Stomach smooth muscle (tissue), 2 donors: Measurements from ENCODE around the gene TCEA2.
"Not testable (repeated sequence)": the region's sequence is repeated elsewhere in the genome, so short reads cannot be mapped to it uniquely, and the experiment has no call there.

Source experiments
- H3K27ac ChIP-seq: one replicate; pipeline ENCODE4 v1.7.0; 2013; ENCODE audit warnings: mild to moderate bottlenecking, low read length, inconsistent platforms
- H3K27me3 ChIP-seq, 2 donors: one replicate each; pipeline ENCODE4 v1.7.0; 2013; ENCODE audit warnings: low read length in 2 of 2; ENCODE audit not compliant: insufficient read depth in 2 of 2, control insufficient read depth in 1 of 2
- H3K36me3 ChIP-seq, 2 donors: one replicate each; pipeline ENCODE4 v1.7.0; 2013; ENCODE audit warnings: low read length in 2 of 2; ENCODE audit not compliant: control insufficient read depth in 2 of 2, insufficient read depth in 2 of 2
- H3K4me1 ChIP-seq: one replicate; pipeline ENCODE4 v1.7.0; 2013; ENCODE audit warnings: low read length; ENCODE audit not compliant: control insufficient read depth, insufficient read depth
- H3K4me3 ChIP-seq, 2 donors: one replicate each; pipeline ENCODE4 v1.7.0; 2013; ENCODE audit warnings: low read length in 2 of 2
- H3K9ac ChIP-seq, 2 donors: one replicate each; pipeline ENCODE4 v1.7.0; 2013; ENCODE audit warnings: low read length in 2 of 2, mild to moderate bottlenecking in 1 of 2
- H3K9me3 ChIP-seq, 2 donors: one replicate each; pipeline ENCODE4 v1.7.0; 2013; ENCODE audit warnings: low read length in 2 of 2; ENCODE audit not compliant: control insufficient read depth in 2 of 2
- donor health status: healthy.
- donor health status: Pancreatic carcinoma.

Gene TCEA2

DNA sequence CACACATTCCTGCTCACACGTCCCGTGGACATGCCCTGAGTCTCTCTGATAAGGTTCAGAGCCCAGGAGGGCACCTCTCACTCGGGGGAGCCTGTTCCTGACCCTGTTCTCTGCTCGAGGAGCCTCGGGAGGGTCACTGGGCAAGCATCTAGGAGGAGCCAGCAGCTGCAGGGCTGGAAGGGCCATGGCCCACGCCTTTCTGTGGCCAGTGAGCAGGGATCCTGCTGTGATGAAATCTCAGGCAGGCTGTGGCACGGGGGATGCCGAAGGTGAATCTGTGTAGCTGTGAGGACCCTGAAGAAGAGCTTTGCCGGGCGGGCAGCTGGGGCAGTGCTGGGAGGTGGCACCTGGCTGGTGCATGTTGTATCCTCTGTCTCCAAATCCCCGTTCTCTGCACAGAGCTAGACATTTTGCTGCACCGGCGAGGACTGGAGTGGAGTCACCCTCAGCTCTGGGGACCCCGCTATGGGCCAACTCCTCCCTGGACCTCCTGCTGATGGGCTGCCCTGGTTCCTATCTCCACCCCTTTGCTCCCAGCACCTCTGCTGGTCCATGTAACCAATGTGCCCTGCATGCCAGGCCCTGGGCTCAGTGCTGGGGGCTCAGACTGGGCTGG, 51.5 kb downstream of the TCEA2 start:
- H3K36me3 ChIP-seq: no peaks in the 10 kb centered on the region
- no peak overlapping the region for H3K4me3 ChIP-seq
- no peaks in the 10 kb centered on the region for H3K4me1 ChIP-seq
- H3K27ac ChIP-seq: no peak overlapping the region
- H3K9me3 ChIP-seq: no peaks in the 10 kb centered on the region
- no peaks in the 10 kb centered on the region for H3K27me3 ChIP-seq
- H3K9ac ChIP-seq: no peak overlapping the region

DNA sequence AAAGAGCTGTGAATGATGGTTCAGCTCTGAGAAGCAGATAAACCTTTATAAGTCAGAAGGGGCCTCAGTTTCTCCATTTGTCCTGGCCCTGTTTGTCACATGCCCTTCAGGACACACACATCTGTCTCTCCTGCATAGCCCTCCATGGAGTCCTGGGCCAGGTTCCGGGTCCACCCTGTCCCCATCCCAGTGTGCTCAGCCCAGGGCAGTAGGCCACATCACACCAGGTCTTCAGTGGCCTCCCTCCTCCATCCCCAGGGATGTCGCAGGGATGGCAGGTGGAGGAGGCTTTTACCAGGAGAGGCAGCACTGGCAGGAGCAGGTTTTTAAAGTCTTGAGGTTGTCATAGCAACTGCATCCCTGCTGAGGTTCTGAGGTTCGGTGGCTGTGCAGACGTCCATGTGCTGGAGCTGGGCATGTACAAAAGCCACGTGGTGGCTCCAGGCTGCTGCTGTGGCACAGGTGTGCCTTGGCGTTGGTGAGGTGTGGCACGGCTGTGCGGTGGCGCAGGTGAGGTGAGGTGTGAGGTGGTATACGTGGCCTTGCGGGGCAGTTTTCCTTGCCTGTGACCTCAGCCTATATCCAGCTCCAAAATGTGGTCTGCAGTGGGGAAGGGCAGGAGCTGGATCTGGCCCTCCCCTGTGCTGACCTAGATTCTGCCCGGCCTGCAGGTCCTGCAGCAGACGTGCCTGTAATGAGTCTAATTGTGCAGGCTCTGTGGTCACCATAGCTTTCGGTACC, 52.3 kb downstream of the TCEA2 start:
- Histone ChIP-seq H3K27ac (no peak overlapping the region), H3K9ac (no peak overlapping the region), H3K4me1 (peaks cover 3% of the 10 kb centered on the region), H3K27me3 (peaks cover 0 to 3% of the 10 kb centered on the region in 2 donors), H3K4me3 (no peak overlapping the region), H3K9me3 (no peaks in the 10 kb centered on the region), H3K36me3 (no peaks in the 10 kb centered on the region)

DNA sequence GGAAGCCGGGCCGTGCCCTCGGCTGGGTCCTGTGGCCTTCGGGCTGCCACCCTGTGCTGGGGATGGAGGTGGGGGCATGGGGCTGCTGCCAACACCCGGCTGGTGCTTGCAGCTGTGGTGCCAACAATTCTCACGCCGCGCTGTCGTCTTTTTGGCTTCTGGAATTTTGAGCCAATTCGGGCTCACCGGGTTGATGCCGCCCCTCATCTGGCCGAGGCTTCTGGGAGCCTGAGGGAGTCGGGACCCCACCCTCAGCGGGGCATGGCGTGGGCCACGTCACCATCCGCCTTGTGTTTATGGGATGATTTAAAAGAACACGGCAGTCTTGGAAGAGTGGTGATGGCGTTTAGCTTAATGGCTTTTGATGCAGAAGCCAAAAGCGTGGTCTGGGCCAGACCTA, 53.0 kb downstream of the TCEA2 start:
- Histone ChIP-seq H3K27me3 (peaks cover 3 to 6% of the 10 kb centered on the region in 2 donors), H3K4me3 (no peak overlapping the region), H3K4me1 (peaks cover 6% of the 10 kb centered on the region), H3K9ac (no peak overlapping the region), H3K27ac (no peak overlapping the region), H3K36me3 (no peaks in the 10 kb centered on the region), H3K9me3 (no peaks in the 10 kb centered on the region)

DNA sequence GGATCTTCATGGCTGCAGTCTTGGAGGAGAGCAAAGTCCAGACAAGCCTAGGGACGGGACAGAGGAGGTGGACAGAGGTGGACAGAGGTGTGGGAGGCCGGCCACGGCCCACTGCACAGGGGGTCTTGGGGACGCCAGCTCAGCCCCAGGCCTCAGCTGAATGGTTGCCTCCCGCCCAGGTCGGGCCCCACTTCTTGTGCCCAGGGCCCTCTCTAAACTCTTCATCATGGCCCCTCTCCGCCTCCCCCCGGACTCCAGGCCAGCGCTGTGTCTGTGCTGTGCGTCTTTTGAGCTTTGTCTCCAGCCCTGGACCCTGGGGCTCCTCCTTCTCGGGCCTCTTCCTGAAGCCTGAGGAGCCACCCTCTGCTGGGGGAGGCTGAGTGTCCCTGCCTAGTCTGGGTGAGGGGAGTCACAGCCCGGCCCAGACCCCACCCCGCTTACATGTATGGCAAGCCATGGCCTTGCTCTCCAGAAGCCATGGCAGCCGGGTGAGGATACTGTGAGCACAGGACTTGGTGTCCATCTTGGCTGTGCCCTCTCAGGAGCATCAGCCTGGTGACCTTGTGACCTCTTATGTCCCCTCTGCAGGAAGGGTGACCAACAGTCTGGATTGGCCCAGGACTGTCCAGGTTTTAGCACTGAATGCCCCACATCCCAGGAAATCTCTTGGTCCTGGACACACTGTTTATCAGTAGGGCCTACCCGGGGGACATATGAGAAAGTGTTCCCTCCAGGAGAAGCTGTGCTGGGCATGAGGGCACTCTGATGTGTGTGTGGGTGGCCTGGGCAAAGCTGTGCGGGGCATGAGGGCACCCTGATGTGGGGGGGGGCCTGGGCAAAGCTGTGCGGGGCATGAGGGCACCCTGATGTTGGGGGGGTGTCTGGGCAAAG, 53.8 kb downstream of the TCEA2 start:
- Histone ChIP-seq H3K9ac (no peak overlapping the region), H3K27ac (no peak overlapping the region), H3K4me3 (no peak overlapping the region), H3K4me1 (peaks cover 6% of the 10 kb centered on the region), H3K9me3 (no peaks in the 10 kb centered on the region), H3K36me3 (no peaks in the 10 kb centered on the region), H3K27me3 (peaks cover 9 to 13% of the 10 kb centered on the region in 2 donors)

DNA sequence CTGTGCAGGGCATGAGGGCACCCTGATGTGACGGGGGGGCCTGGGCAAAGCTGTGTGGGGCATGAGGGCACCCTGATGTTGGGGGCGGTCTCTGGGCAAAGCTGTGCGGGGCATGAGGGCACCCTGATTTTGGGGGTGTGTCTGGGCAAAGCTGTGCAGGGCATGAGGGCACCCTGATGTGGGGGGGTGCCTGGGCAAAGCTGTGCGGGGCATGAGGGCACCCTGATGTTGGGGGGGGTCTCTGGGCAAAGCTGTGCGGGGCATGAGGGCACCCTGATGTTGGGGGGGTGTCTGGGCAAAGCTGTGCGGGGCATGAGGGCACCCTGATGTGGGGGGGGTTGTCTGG, 54.4 kb downstream of the TCEA2 start:
- H3K4me3 ChIP-seq, H3K9me3 ChIP-seq, H3K4me1 ChIP-seq, H3K27ac ChIP-seq, H3K9ac ChIP-seq, H3K36me3 ChIP-seq: not testable (repeated sequence)
- H3K27me3 ChIP-seq: peaks cover 11 to 13% of the 10 kb centered on the region in 2 donors

DNA sequence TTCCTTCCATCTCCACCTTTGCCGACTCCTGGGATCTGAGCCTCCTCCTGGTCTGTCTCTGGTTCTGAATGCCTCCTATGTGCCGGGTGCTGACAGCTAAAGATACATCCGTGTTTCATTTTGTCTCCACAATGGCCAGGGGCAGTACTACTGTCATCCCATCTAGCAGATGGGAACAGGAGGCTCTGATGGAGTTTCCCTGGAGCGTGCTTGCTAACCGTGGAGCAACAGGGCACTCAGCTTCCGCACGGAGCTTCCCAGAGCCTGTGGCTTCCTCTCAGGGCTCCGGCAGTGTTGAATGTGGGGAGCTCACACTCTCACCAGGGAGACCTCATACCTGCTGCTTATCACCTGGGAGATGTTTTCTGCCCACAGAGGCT, 56.3 kb downstream of the TCEA2 start:
- no peaks in the 10 kb centered on the region for H3K9me3 ChIP-seq
- H3K4me3 ChIP-seq: no peak overlapping the region
- peaks cover 6% of the 10 kb centered on the region for H3K4me1 ChIP-seq
- no peak overlapping the region for H3K27ac ChIP-seq
- H3K27me3 ChIP-seq: peaks cover 11 to 13% of the 10 kb centered on the region in 2 donors
- H3K9ac ChIP-seq: no peak overlapping the region
- H3K36me3 ChIP-seq: no peaks in the 10 kb centered on the region

DNA sequence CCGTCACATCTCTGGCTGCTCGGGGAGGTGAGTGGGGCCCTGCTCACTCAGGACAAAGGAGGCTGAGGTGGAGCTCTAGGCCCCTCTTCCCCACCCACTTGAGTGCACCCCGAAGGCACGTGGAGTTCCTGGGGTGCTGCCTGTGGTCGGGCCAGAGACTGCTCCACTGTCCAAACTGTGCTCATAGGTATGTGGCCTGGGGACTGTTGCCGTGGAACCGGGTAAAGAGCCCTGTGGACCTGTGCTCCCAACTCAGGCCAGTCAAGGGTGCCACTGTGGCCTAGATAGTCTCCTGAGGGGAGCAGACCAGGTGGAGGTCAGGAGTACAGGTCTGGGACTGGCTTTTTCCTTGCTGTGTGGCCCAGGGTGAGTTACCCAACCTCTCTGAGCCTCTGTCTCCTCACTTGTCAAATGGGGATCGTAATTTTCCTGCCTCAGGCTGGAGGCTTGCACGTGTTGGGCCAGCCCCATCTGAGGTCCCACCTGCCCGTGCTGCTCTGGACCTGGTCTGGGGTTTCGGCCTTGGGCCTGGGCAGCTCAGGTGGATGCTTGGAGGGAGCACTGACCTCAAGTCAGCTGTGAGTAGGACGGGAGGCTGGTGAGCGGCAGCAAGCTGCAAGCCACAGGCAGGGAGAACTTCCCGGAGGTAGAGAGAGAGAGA, 56.8 kb downstream of the TCEA2 start:
- peaks cover 11 to 13% of the 10 kb centered on the region in 2 donors for H3K27me3 ChIP-seq
- H3K9me3 ChIP-seq: no peaks in the 10 kb centered on the region
- H3K4me3 ChIP-seq: peak overlapping the region; percentile 31 to 61
- peak overlapping the region in 1 of 2 donors; percentile 22 for H3K9ac ChIP-seq
- H3K4me1 ChIP-seq: peaks cover 6% of the 10 kb centered on the region
- no peak overlapping the region for H3K27ac ChIP-seq
- H3K36me3 ChIP-seq: no peaks in the 10 kb centered on the region

DNA sequence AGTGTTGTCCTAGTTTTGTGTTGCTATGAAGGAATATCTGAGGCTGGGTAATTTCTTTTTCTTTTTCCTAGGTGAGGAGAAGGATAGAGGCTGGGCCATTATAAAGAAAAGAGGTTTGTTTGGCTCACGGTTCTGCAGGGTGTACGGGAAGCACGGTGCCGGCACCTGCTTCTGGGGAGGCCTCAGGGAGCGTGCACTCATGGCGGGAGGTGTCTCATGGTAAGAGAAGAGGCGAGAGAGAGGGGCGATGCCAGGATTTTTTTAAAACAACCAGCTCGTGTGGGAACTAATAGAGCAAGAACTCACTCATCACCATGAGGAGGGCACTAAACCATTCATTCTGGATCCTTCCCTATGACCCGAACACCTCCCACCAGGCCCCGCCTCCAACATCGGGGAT, 58.6 kb downstream of the TCEA2 start:
- H3K9me3 ChIP-seq: no peaks in the 10 kb centered on the region
- H3K4me3 ChIP-seq: no peak overlapping the region
- H3K27me3 ChIP-seq: peaks cover 11 to 13% of the 10 kb centered on the region in 2 donors
- H3K9ac ChIP-seq: no peak overlapping the region
- H3K27ac ChIP-seq: no peak overlapping the region
- H3K4me1 ChIP-seq: peaks cover 6% of the 10 kb centered on the region
- no peaks in the 10 kb centered on the region for H3K36me3 ChIP-seq
